GOT3 (cell line): ENCODE data around the gene NFATC2.

ENCODE experiments used
- DNase-seq: peaks from one replicate; lab custom pipeline; 2025; ENCODE audit warnings: mixed read lengths; lab: John Stamatoyannopoulos, UW

The NFATC2 gene

GRCh38 chr20:51389543-51390264 is 152.8 kb downstream of the NFATC2 start:
- DNase-seq = no peak

GRCh38 chr20:51388756-51389542 is 153.6 kb downstream of the NFATC2 start:
- DNase-seq = no peak

- no peak for DNase-seq
Observed at GRCh38 chr20:51388227-51388626, 154.3 kb downstream of the NFATC2 start.

GRCh38 chr20:51387125-51387875 is 155.2 kb downstream of the NFATC2 start:
- DNase-seq = no peak

DNA sequence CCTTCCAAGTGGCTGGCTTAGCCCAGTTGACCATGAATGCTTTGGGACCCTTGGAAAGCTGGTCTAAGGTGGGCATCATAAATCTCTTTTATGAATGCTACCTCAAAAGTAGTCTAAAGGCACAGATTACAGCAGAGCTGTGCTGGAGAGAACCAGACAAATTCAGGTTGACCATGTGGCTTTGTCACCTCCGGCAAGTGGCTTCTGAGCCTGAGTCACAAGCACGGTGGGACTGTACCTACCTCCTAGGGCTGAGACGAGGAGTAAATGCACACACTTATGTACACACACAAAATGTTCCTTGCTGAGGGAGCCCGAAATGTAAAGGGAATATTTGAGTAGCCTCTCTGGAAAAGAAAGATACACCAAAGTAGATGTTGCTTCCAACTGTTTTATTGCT is 155.9 kb downstream of the NFATC2 start:
- DNase-seq = no peak

DNA sequence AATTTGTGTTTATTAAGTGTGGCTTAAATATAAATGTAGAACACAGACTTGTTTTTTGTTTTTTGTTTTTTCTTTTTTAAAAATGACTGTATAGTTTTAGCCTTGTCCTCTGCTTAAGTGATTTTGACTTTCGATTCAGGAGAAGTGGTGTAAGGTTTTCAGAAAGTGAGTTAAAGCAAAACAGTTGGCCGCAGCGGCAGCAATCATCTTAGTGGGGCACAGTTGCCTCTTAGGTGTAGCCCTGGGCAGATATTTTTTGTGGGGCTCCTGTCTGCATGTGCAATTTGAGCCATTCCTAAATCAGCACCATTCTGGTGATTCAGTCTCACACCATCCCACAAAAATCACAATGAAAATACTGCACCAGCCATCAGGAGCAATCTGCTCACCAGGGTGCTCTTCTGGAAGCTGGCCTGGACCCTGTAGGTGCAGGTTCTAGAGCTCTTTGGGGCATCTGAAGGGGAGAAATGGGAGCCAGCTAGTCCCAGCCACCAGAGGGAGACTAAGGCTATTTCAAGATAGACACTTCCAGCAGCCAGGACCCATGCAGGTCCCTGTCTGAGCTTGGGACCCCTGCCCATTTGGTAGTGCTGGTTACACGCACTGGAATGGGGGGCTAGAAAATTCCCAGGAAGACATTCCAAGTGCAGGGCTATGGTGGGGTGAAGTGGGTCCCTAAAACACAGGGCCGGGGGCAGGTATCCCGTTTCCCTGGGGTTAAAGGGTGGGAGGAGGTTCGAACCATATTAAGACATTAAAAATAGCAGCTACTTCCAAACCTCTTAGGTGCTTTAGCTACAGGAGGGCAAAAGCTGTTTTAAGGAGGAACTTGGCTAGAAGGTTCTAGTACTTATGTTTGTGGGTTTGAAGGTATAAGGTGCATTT is 156.6 kb downstream of the NFATC2 start:
- no peak for DNase-seq

- DNase-seq = no peak
Observed at GRCh38 chr20:51384875-51385274, 157.6 kb downstream of the NFATC2 start.

DNA sequence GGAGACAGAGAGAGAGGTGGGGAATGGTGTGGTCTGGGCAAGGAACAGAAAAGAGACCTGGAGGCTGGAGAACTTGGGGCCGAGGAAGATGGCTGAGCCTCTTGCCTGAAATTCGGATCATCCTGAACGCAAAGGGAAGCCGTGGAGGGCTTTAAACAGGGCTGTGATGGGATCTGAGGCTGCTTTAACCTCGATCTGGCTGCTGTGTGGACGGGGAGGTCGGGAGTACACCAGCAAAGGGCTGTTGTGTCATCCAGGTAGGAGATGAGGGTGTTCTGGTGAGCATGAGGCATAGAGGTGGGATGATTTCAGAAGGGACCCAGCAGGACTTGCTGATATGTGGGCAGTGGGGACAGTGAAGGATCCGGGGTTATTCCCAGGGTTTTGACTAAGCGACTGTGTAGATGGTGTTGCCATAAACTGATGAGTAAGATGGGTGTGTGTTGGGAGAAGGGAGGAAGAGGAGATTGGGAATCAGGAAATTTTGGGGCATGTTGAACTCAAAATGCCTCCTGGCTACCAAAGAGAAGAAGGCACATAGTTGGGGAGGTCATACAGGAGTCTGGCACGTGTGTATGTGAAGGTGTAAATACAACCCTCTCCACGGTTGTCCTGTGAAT is 158.5 kb downstream of the NFATC2 start:
- no peak for DNase-seq

- no peak for DNase-seq
Observed at GRCh38 chr20:51382986-51383821, 159.3 kb downstream of the NFATC2 start.

DNA sequence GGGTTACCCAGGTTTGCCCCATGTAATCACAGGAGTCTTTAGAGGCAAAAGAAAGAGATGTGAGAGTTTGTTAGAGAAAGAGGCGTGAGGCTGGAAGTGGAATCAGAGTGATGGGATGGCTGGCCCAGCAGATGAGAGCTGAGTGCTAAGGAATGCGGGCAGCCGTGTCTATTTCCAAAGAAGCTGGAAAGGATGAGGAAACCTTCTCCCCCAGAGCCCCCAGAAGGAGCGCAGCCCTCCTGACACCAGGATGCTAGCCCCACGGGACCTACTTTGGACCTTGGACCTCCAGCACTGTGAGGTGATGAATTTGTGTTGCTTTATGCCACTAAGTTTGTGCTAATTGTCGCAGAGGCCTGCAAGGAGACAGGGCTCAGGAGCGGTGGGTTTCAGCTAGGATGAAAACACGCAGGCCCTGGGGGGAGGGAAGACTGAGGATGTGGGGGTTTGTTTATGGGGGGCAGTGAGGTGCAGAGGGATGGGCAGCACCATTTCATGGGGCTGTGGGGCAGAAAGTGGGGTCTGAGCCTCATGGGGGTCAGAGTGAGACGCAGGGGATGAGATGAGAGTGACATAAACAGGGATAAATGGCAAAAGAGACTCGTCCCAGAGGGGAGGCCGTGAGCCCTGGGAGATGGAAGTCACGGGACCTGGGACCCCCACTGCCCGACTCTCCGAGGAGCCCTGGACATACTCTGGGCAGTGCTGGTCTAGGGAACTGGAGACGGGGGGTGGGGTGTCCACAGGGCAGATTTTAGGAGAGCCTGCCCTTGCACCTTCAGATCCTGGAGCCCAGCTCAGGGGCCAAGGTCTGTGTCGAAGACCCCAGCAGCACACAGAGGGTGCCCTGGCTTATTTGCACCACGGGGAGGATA is 160.2 kb downstream of the NFATC2 start:
- DNase-seq = no peak

DNA sequence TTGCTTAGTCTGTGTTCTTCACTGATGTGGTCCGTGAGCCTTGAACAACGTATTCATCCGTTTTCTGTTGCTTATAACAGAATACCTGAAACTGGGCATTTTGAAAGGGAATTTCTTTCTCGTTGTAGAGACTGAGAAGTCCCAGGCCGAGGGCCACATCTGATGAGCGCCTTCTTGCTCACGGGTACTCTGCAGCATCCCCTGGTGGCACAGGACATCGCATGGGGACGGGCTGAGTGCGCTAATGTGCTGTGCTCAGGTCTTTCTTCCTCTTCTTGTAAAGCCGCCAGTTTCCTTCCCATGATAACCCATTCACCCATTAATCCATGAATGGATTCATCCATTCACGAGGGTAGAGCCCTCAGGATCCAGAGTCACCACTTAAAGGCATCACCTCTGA is 161.0 kb downstream of the NFATC2 start:
- DNase-seq = no peak

GRCh38 chr20:51380401-51381385 is 161.8 kb downstream of the NFATC2 start:
- DNase-seq = no peak

GRCh38 chr20:51379601-51380341 is 162.7 kb downstream of the NFATC2 start:
- DNase-seq = no peak

- no peak for DNase-seq
Observed at GRCh38 chr20:51378171-51378928, 164.2 kb downstream of the NFATC2 start.

DNA sequence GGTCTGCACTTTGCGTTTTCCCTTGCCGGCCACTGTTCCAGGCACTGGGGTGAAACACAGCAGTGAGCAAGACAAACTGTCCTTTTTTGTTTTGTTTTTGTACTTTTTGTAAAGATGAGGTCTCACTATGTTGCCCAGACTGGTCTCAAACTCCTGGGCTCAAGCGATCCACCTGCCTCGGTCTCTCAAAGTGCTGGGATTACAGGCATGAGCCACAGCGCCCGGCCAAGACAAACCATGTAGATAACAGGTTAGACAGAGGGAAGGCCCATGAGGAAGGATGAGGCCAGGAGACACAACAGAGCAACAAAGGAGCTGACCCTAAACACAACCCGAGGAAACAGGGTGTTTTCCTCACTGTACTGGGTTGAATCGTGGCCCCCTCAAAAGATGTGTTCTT is 165.4 kb downstream of the NFATC2 start:
- no peak for DNase-seq

GRCh38 chr20:51376111-51376510 is 166.4 kb downstream of the NFATC2 start:
- no peak for DNase-seq

DNA sequence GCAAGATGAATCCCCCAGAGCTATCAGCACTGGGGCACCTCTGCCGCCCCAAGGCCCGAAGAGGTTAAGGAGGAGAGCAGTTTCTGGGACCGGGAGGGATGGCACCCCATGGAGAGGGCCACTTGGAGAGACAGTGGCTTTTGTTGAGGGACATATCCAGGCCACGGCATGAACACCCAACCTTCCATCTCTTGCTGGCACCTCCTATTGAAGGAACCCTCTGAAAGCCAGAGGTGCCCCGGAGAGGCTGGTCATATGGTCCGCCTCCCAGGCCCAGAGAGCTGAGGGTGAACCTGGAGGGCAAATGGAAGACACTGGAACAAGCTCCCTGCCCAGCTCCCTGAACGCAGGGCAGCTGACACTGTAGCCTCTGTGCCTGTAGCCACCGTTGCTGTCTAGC is 167.0 kb downstream of the NFATC2 start:
- DNase-seq = no peak
